ENCODE results near the gene LEFTY1. TPM values are rescaled to one million over a fixed set of nuclear protein-coding genes. Genes with fewer than 3 reads are reported as not detected.

LEFTY1 gene
- total and polyA plus RNA-seq, 9 donors: 0.43 to 5.1 (median 2.0) TPM

DNA sequence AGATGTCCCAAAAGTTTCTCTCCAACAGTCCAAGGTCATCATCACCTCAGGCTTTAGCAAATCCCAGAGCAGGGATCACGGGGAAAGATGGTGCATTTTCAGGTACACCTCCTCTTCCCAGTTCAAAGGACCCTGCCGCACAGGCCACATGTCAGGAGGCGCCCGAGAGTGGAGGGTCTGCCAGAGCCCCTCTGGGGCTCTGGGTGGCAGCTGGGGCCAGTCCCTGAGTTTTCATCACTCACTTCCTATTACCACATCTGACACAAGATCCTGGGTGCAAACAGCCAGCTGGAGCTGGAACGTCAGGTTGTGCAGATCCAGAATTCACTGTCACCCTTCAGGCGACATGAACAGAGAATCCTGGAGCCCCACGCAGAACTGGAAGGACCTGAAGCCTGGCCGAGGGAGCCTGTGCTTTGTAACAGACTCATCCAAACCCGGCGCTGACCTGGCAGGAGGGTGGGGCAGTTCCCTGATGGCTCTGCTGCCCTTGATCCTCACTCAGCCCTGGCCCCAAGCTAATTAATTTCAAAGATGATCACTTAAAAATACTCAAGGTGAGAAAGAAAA lies 15.6 kb downstream of the LEFTY1 start:
- no peaks in the 10 kb centered on the region for H3K9me3 ChIP-seq
- DNase-seq: no peak
- no peak for TF ChIP-seq POLR2A (IDR thresholded peaks at IDR 0.05)
- no peak for TF ChIP-seq EP300 (IDR thresholded peaks at IDR 0.05)
- TF ChIP-seq, protein P1, sequence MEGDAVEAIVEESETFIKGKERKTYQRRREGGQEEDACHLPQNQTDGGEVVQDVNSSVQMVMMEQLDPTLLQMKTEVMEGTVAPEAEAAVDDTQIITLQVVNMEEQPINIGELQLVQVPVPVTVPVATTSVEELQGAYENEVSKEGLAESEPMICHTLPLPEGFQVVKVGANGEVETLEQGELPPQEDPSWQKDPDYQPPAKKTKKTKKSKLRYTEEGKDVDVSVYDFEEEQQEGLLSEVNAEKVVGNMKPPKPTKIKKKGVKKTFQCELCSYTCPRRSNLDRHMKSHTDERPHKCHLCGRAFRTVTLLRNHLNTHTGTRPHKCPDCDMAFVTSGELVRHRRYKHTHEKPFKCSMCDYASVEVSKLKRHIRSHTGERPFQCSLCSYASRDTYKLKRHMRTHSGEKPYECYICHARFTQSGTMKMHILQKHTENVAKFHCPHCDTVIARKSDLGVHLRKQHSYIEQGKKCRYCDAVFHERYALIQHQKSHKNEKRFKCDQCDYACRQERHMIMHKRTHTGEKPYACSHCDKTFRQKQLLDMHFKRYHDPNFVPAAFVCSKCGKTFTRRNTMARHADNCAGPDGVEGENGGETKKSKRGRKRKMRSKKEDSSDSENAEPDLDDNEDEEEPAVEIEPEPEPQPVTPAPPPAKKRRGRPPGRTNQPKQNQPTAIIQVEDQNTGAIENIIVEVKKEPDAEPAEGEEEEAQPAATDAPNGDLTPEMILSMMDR (IDR thresholded peaks at IDR 0.05): no peak
- H3K36me3 ChIP-seq: peaks cover 2% of the 10 kb centered on the region
- no peaks in the 10 kb centered on the region for H3K4me1 ChIP-seq (ENCODE audit: insufficient read depth)
- no peak overlapping the region for H3K4me3 ChIP-seq
- 89 to 92% (median 91%) methylated on average over 10 of the region's 10 CpGs for WGBS, 3 donors
- H3K27ac ChIP-seq: no peak overlapping the region
- intact Hi-C loops (cut with DNase I): no loop called here
- H3K27me3 ChIP-seq: no peaks in the 10 kb centered on the region

DNA sequence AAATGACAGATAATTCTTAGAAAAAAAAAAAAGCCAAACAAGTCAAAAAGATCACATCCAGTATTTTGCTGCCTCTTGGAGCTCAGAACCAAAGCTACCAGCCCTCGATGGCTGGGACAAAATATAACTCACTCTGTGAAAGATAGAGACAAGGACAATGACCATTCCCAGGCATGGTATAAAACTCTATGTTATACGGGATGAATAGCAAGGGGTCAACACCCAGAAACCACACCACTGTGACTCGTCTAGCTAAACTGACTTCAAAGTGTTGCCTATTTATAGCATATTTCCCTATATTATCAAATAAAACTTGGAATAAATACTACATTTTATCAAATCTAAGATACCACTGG lies 16.9 kb downstream of the LEFTY1 start:
- no peak for DNase-seq
- Histone ChIP-seq H3K36me3 (peaks cover 2% of the 10 kb centered on the region), H3K27ac (no peak overlapping the region), H3K9me3 (no peaks in the 10 kb centered on the region), H3K4me1 (ENCODE audit: insufficient read depth) (no peaks in the 10 kb centered on the region), H3K4me3 (no peak overlapping the region), H3K27me3 (no peaks in the 10 kb centered on the region)
- no peak for TF ChIP-seq POLR2A (IDR thresholded peaks at IDR 0.05)
- TF ChIP-seq, protein P1 (IDR thresholded peaks at IDR 0.05): no peak
- intact Hi-C loops (cut with DNase I): no loop called here
- 58 to 75% (median 65%) methylated on average over 3 of the region's 3 CpGs for WGBS, 3 donors

DNA sequence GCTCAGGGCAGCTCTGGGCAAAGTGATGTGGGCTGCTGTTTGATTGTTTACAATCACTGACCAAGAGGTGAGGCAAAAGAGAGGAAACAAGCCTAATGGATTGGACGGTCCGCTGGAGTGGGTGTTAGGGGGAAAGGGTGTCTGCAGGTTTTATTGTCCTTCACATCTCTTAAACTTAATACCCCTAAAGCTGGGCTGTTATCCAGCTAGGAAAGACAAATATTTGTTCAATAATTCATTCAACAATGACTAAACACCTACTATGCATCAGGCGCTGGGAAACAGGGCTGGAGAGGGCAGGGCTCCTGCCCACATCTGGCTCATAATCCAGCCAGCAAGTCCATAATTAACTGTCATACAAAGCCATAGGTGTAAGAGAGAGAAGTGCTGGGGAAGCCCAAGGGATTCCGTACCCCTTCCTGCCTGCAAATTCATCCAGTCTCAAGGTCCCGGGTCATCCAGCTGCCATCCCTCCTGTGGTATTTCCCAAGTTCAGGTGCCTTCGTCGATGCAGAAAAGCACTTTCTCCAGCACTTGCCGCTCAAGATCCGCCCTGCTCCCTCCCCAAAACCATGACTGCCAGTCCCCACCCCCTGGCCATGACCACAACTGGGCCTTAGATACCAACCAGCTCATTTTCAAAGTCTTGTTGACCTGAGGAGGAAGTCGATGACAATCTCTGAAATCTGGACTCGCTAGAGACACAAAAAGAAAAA lies 17.4 kb downstream of the LEFTY1 start:
- Histone ChIP-seq H3K4me1 (ENCODE audit: insufficient read depth) (no peaks in the 10 kb centered on the region), H3K4me3 (no peak overlapping the region), H3K27ac (no peak overlapping the region), H3K27me3 (no peaks in the 10 kb centered on the region), H3K9me3 (no peaks in the 10 kb centered on the region), H3K36me3 (peaks cover 2% of the 10 kb centered on the region)
- WGBS, 3 donors: 74% methylated on average over 11 of the region's 11 CpGs
- TF ChIP-seq EP300 (IDR thresholded peaks at IDR 0.05) (no peak), POLR2A (IDR thresholded peaks at IDR 0.05) (no peak)
- TF ChIP-seq, protein P1 (IDR thresholded peaks at IDR 0.05): no peak
- no peak for DNase-seq
- intact Hi-C loops (cut with DNase I): no loop called here

DNA sequence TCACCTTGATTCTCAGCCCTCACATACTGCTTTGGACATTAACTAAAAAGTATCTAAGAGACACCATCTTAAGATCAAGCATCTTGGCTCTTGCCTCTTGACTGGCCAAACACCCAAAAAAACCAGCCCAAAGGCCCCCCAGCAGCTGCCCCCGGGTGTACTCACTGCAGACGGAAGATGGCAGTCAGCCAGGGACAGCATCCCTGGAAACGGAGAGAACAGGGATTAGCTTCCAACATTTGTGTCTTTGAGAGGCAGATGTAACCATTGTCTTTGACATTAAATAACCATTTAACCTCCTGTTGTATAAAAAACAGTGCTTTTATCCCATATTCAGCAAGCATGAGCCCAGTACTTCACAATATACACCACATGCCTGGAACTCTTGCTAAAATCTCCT lies 18.0 kb downstream of the LEFTY1 start:
- 32 to 41% (median 33%) methylated on average over 3 of the region's 3 CpGs for WGBS, 3 donors
- H3K4me3 ChIP-seq: no peak overlapping the region
- H3K27me3 ChIP-seq: no peaks in the 10 kb centered on the region
- intact Hi-C loops (cut with DNase I): no loop called here
- H3K9me3 ChIP-seq: no peaks in the 10 kb centered on the region
- no peak overlapping the region for H3K27ac ChIP-seq
- TF ChIP-seq POLR2A (IDR thresholded peaks at IDR 0.05): no peak
- no peak for TF ChIP-seq EP300 (IDR thresholded peaks at IDR 0.05)
- TF ChIP-seq, protein P1 (IDR thresholded peaks at IDR 0.05): no peak
- DNase-seq: no peak
- peaks cover 2% of the 10 kb centered on the region for H3K36me3 ChIP-seq
- no peaks in the 10 kb centered on the region for H3K4me1 ChIP-seq (ENCODE audit: insufficient read depth)
